ENCODE measurements around the gene KANK3.
"Not testable (repeated sequence)": the region's sequence is repeated elsewhere in the genome, so short reads cannot be mapped to it uniquely, and the experiment has no call there.

KANK3 gene

DNA sequence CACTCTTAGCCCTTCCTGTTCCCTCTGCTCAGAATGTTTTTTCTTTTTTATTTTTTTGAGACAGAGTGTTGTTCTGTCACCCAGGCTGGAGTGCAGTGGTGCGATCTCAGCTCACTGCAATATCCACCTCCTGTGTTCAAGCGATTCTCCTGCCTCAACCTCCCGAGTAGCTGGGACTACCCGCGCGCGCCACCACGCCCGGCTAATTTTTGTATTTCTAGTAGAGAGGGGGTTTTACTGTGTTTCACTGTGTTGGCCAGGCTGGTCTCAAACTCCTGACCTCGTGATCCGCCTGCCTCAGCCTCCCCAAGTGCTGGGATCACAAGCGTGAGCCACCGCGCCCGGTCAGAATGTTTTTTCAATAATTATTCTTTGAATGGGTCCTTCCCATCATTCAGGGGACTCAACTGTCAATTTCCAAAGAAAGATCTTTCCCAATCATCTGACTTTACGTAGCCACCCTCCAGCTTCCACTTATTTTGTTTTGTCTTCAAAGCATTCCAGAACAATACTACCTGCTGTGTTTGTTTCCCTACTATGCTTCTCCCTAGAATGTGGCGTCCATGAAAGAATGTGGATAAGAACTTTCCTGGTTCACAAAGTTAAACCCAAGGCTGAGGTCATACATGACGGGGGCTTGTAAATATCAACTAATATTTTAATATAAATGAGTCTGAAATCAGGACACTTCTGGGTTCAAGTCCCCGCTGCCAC lies 23.1 kb downstream of the KANK3 start:
- Histone ChIP-seq H3K27ac (peak overlapping the region; percentile 90), H3K36me3 (replicated peaks) (peaks cover 27% of the 10 kb centered on the region)

DNA sequence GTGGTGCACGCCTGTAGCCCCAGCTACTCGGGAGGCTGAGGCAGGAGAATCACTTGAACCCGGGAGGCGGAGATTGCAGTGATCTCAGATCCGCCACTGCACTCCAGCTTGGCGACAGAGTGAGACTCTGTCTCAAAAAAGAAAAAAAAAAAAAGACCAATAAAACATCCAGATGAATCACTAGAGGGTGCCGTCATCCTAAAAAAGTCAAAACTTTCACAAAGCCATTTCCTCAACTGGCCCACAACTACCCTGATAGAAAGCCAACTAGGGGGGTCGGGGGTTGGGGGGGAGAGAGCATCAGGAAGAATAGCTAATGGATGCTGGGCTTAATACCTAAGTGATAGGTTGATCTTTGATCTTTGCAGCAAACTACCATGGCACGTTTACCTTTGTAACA lies 24.2 kb downstream of the KANK3 start:
- in situ Hi-C loops (cut with HindIII; ENCODE audit: low pct_ligation_motif_present, low sequenced_read_pairs); H3K27me3 ChIP-seq (replicated peaks); H3K27ac ChIP-seq; DNase-seq; H3K4me3 ChIP-seq (ENCODE audit: low read depth, low read length): not testable (repeated sequence)
- peaks cover 34% of the 10 kb centered on the region for H3K36me3 ChIP-seq (replicated peaks)

More for the DNA sequence above, 23.1 kb downstream of the KANK3 start:
- TF ChIP-seq, protein P1, sequence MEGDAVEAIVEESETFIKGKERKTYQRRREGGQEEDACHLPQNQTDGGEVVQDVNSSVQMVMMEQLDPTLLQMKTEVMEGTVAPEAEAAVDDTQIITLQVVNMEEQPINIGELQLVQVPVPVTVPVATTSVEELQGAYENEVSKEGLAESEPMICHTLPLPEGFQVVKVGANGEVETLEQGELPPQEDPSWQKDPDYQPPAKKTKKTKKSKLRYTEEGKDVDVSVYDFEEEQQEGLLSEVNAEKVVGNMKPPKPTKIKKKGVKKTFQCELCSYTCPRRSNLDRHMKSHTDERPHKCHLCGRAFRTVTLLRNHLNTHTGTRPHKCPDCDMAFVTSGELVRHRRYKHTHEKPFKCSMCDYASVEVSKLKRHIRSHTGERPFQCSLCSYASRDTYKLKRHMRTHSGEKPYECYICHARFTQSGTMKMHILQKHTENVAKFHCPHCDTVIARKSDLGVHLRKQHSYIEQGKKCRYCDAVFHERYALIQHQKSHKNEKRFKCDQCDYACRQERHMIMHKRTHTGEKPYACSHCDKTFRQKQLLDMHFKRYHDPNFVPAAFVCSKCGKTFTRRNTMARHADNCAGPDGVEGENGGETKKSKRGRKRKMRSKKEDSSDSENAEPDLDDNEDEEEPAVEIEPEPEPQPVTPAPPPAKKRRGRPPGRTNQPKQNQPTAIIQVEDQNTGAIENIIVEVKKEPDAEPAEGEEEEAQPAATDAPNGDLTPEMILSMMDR (IDR thresholded peaks at IDR 0.05; ENCODE audit: low read depth, low read length, missing control alignments): no peak
- in situ Hi-C loops (cut with HindIII; ENCODE audit: low pct_ligation_motif_present, low sequenced_read_pairs): no loop called here
- no peaks in the 10 kb centered on the region for H3K27me3 ChIP-seq (replicated peaks)
- no peak for DNase-seq
- peak overlapping the region; percentile 99 for H3K4me3 ChIP-seq (ENCODE audit: low read depth, low read length)

DNA sequence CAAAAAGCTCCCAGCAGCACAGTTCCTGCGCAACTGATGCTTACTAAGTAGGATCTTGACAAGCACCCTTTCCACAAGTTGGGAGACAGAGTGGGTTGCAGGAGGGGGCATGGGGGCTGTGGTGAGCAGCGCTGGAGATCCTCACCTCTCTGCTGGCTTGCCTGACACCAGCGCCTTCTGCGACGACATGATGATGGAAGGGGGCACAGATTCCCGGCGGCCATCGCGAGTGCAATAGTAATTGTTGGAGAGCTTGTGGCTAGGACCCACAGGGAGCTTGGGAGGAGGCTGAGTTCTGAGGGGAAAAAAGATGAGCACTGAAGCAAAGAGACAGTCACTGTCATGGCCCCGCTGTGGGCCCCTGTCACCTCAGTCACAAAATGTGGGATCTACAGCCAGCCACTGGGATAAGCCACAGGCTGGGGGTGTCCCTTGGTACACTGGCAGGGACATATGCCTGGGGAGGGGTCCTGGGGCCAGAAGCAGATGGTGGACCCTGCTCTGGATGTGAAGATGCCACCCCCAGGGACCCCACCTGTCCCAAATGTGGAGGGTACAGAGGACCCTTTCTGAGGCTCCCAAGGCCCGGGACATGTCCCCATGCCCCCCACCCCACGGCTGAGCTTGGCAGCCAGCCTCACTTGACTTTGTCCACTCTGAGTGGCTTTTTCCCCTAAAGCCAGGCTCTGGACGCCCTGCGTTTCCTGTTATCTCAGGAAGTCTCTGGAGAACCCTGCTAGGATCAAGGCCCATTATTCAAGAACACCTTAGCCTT lies 26.5 kb downstream of the KANK3 start:
- TF ChIP-seq, protein P1 (IDR thresholded peaks at IDR 0.05; ENCODE audit: low read depth, low read length, missing control alignments): no peak
- H3K4me3 ChIP-seq (ENCODE audit: low read depth, low read length): no peak overlapping the region
- peaks cover 22% of the 10 kb centered on the region for H3K36me3 ChIP-seq (replicated peaks)
- in situ Hi-C loops (cut with HindIII; ENCODE audit: low pct_ligation_motif_present, low sequenced_read_pairs): no loop called here
- no peak overlapping the region for H3K27ac ChIP-seq
- DNase-seq: no peak
- no peaks in the 10 kb centered on the region for H3K27me3 ChIP-seq (replicated peaks)

DNA sequence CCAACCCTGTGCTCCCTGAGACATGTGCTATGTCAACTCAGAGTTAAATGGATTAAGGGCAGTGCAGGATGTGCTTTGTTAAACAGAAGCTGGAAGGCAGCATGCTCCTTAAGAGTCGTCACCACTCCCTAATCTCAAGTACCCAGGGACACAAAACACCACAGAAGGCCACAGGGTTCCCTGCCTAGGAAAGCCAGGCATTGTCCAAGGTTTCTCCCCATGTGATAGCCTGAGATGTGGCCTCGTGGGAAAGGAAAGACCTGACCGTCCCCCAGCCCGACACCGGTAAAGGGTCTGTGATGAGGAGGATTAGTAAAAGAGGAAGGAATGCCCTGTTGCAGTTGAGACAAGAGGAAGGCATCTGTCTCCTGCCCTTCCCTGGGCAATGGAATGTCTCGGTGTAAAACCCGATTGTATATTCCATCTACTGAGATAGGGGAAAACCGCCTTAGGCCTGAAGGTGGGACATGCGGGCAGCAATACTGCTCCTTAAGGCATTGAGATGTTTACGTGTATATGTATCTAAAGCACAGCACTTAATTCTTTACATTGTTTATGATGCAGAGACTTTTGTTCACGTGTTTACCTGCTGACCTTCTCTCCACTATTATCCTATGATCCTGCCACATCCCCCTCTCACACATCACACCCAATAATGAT lies 28.0 kb downstream of the KANK3 start:
- in situ Hi-C loops (cut with HindIII; ENCODE audit: low pct_ligation_motif_present, low sequenced_read_pairs): not testable (repeated sequence)
- H3K36me3 ChIP-seq (replicated peaks): peaks cover 27% of the 10 kb centered on the region

DNA sequence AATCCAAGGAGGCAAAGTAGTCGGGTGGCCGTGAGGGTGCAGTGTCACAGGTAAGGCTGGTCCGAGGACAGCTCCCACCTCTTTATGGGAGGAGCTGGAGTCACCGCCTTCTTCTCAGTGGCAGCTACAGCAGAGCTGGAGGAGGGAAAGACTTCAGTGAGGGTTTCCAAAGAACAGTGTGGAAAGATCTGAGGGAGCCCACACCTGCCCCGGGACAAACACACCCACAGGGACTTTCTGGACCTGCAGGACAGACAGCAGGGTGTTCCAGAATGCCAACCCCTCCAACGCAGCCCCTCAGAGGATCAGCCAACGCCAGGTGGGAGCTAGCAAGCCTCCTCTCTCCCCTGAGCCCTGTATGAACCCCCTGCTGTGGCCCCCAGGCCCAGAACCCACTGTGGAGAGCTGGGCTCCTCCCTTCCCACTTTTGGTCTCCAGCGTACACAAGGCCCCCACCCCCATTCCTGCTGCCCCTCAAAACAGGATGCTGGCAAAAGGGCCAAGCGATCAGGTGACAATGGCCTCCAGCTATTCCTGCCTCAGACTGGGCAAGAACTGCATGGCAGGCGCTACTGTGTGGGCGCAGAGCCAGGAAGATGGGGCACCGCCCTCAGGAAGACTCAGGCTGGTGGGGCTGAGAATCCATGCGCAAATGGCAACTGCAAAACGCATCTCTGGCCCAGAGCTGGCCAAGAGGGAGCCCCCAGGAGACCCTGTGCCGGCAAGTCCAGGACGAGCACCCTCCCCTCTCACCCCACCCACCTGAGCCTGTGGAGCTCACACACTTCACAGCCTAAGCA lies 31.4 kb downstream of the KANK3 start:
- Histone ChIP-seq H3K36me3 (replicated peaks) (peaks cover 32% of the 10 kb centered on the region), H3K4me3 (ENCODE audit: low read depth, low read length) (no peak overlapping the region), H3K27ac (no peak overlapping the region), H3K27me3 (replicated peaks) (no peaks in the 10 kb centered on the region)
- in situ Hi-C loops (cut with HindIII; ENCODE audit: low pct_ligation_motif_present, low sequenced_read_pairs): no loop called here
- DNase-seq: no peak
- TF ChIP-seq, protein P1 (IDR thresholded peaks at IDR 0.05; ENCODE audit: low read depth, low read length, missing control alignments): no peak

More for the DNA sequence above, 28.0 kb downstream of the KANK3 start:
- DNase-seq; H3K27ac ChIP-seq; H3K27me3 ChIP-seq (replicated peaks); H3K4me3 ChIP-seq (ENCODE audit: low read depth, low read length): not testable (repeated sequence)

DNA sequence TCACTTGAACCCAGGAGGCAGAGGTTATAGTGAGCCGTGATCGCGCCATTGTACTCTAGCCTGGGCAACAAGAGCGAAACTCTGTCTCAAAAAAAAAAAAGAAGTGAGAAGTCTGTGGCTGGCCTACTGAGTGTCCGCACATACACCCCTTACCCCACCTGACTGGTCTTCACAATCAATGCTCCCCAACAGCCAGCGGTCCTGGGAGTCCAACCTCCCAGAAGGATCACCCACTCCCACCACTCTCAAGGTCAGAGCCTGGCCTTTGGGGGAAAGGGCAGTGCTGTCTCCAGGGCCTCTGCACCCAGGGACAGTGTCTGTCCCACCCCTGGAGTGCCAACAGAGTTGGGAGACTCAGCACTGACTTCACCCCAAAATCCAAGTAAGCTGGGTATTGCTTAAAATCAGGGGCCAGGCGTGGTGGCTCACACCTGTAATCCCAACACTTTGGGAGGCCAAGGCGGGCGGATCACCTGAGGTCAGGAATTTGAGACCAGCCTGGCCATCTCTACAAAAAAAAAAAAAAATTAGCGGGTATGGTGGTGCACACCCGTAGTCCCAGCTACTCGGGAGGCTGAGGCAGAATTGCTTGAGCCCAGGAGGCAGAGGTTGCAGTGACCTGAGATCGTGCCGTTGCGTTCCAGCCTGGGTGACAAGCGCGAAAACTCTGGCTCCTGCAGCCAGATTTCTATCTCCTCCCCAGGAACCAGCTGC lies 32.6 kb downstream of the KANK3 start:
- no peak for DNase-seq
- Histone ChIP-seq H3K27me3 (replicated peaks) (no peaks in the 10 kb centered on the region), H3K27ac (no peak overlapping the region), H3K36me3 (replicated peaks) (peaks cover 30% of the 10 kb centered on the region), H3K4me3 (ENCODE audit: low read depth, low read length) (no peak overlapping the region)
- TF ChIP-seq, protein P1 (IDR thresholded peaks at IDR 0.05; ENCODE audit: low read depth, low read length, missing control alignments): no peak
- in situ Hi-C loops (cut with HindIII; ENCODE audit: low pct_ligation_motif_present, low sequenced_read_pairs): no loop called here
